HG03469 (cell line): ENCODE data around the gene SOCS3.

Source experiments
- ATAC-seq: cut with Tn5 transposase; IDR thresholded peaks from one replicate; pipeline ENCODE4 v1.9.1; 2021; ENCODE audit warnings: mild to moderate bottlenecking, moderate library complexity, moderate number of reproducible peaks; ENCODE audit not compliant: unreplicated experiment

The SOCS3 gene

GRCh38 chr17:78359997-78360370 is at the start of gene SOCS3:
SOCS3 (minus strand) TSS chr17:78360077; CDS start chr17:78359095, 982 bp downstream.
- ATAC-seq: no peak

- ATAC-seq: no peak
These were observed 49.5 kb upstream of the SOCS3 start for GRCh38 chr17:78409191-78409928.

GRCh38 chr17:78408476-78409050 is 48.7 kb upstream of the SOCS3 start:
- ATAC-seq: no peak

- no peak for ATAC-seq
These were observed 47.6 kb upstream of the SOCS3 start for GRCh38 chr17:78407387-78408000.

GRCh38 chr17:78406920-78407319 is 47.0 kb upstream of the SOCS3 start:
- no peak for ATAC-seq

GRCh38 chr17:78406396-78406795 is 46.5 kb upstream of the SOCS3 start:
- ATAC-seq: no peak

GRCh38 chr17:78403822-78404221 is 43.9 kb upstream of the SOCS3 start:
- no peak for ATAC-seq

GRCh38 chr17:78401891-78402290 is 42.0 kb upstream of the SOCS3 start:
- ATAC-seq: no peak

GRCh38 chr17:78401246-78401645 is 41.4 kb upstream of the SOCS3 start:
- no peak for ATAC-seq

- ATAC-seq: no peak
These were observed 40.8 kb upstream of the SOCS3 start for GRCh38 chr17:78400581-78401240.

GRCh38 chr17:78399693-78400144 is 39.8 kb upstream of the SOCS3 start:
- ATAC-seq: no peak

GRCh38 chr17:78399028-78399692 is 39.3 kb upstream of the SOCS3 start:
- no peak for ATAC-seq

GRCh38 chr17:78398390-78398789 is 38.5 kb upstream of the SOCS3 start:
- ATAC-seq: no peak

- ATAC-seq: no peak
These were observed 37.8 kb upstream of the SOCS3 start for GRCh38 chr17:78397681-78398101.

- ATAC-seq: no peak
These were observed 36.8 kb upstream of the SOCS3 start for GRCh38 chr17:78396441-78397337.

GRCh38 chr17:78395155-78395554 is 35.3 kb upstream of the SOCS3 start:
- ATAC-seq: no peak

GRCh38 chr17:78394209-78394608 is 34.3 kb upstream of the SOCS3 start:
- no peak for ATAC-seq

GRCh38 chr17:78393575-78393974 is 33.7 kb upstream of the SOCS3 start:
- no peak for ATAC-seq

GRCh38 chr17:78392295-78392694 is 32.4 kb upstream of the SOCS3 start:
- ATAC-seq: no peak

- no peak for ATAC-seq
These were observed 32.0 kb upstream of the SOCS3 start for GRCh38 chr17:78391843-78392242.
